GM10248 (cell line): ENCODE results near the gene WDR11.

Experiments
- CTCF ChIA-PET: fragments of 300-600 bp; sonication (Branson Sonifier 250); formaldehyde crosslinking; extraction: SDS; loops from one replicate; lab custom pipeline; 2021; ENCODE audit warnings: antibody characterized with exemption; lab: Yijun Ruan, JAX
- POLR2A ChIA-PET: fragments of 350-650 bp; sonication (Branson Sonifier 250); formaldehyde crosslinking; extraction: SDS; loops from one replicate; lab custom pipeline; 2020; ENCODE audit warnings: antibody characterized with exemption; lab: Yijun Ruan, JAX
- DNase-seq: peaks from one replicate; pipeline ENCODE4 v3.0.0; 2012; ENCODE audit errors: extremely low spot score
- TF ChIP-seq, protein P1 (sequence below): IDR thresholded peaks from 2 replicates; pipeline ENCODE4 v1.5.1; 2012; ENCODE audit warnings: mild to moderate bottlenecking, low read depth; ENCODE audit errors: extremely low read depth, missing control alignments, control extremely low read depth

WDR11 gene

DNA sequence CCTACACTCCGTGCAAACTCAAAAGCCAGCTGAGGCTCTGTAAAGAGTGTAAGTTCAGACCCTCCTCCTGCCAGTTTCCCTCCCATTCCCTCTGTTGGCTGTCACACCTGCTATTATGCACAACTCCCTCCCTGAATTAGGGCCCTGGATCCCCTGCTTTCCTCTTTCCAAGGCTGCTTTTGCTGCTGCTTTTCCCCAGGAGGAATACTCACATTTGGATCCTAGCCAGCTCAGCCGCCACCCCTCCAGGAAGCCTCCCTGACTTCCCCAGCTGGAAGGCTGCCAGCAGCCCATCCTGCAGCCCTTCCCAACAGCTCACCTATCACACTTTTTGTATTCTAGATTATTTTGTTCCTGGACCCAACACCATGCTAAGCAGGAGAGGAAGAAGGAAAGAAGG, 40.9 kb upstream of the WDR11 start:
- no peak for DNase-seq
- TF ChIP-seq, protein P1, sequence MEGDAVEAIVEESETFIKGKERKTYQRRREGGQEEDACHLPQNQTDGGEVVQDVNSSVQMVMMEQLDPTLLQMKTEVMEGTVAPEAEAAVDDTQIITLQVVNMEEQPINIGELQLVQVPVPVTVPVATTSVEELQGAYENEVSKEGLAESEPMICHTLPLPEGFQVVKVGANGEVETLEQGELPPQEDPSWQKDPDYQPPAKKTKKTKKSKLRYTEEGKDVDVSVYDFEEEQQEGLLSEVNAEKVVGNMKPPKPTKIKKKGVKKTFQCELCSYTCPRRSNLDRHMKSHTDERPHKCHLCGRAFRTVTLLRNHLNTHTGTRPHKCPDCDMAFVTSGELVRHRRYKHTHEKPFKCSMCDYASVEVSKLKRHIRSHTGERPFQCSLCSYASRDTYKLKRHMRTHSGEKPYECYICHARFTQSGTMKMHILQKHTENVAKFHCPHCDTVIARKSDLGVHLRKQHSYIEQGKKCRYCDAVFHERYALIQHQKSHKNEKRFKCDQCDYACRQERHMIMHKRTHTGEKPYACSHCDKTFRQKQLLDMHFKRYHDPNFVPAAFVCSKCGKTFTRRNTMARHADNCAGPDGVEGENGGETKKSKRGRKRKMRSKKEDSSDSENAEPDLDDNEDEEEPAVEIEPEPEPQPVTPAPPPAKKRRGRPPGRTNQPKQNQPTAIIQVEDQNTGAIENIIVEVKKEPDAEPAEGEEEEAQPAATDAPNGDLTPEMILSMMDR, result no peak
- POLR2A ChIA-PET, result no interaction called here
- CTCF ChIA-PET, result no interaction called here

DNA sequence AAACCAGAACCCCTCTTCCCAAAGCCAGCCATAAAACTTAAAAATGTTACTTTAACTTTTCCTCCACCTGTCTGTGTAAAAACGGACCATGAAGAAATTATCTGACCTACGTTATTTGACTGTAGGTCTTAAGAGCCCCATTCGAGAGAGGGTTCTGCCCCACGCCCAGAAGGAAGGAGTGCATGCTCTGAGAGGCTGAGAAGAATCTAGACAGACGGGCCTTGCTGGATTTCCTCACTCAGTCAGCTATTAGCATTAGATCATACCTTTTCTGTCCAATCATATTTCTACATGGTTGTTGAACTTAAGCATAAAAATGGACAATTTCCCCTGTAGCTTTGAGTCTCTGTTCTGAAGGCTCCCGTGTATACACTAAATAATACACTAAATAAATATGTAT, 38.1 kb upstream of the WDR11 start:
- TF ChIP-seq, protein P1, result no peak
- DNase-seq, result no peak
- ChIA-PET CTCF (interaction anchor here (2.0 kb wide), 1 partner anchor 11 kb away, joined by 5 read pairs; no protein-coding TSS in a partner anchor), POLR2A (no interaction called here)

DNA sequence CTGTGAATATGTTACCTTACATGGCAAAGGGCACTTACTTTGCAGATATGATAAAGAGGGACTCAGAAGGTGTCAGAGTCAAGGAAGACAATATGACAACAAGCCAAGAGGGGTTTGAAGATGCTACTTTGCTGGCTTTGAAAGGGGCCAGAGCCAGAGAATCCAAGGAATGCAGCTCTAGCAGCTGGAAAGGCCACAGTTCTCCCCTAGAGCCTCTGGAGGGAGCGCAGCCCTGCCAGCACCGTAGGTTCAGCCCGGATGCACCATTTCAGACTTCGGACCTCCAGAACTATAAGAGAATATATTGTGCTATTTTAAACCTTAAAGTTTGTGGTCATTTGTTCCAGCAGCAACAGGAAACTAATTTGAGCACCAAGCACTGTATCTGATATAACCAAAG, 32.9 kb upstream of the WDR11 start:
- CTCF ChIA-PET, result no interaction called here
- POLR2A ChIA-PET, result no interaction called here
- DNase-seq, result no peak
- TF ChIP-seq, protein P1, result no peak

DNA sequence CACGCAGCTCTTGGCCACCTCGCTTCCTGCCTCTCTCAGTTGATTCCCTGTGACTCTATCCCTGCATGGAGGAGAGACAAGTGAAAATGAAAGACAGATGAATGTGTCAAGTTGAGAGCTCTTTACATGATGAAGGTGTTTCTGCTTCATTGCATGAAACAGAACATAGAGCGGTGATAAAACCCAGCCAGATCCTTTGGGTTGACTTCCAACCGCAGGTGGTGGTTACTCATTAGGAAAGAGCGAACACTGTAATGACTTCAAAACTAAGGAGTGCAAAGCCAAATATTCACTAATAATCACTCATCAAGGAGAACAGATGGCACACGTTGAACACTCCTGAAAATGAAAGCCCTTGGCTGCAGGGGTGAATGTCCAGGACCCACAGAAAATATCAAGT, 31.8 kb upstream of the WDR11 start:
- ChIA-PET CTCF (no interaction called here), POLR2A (no interaction called here)
- TF ChIP-seq, protein P1, result no peak
- no peak for DNase-seq

- ChIA-PET CTCF (interaction anchor here (1.5 to 3.7 kb wide), 4 partner anchors 8 to 19 kb away, joined by 4 to 13 read pairs (median 6); no protein-coding TSS in a partner anchor), POLR2A (no interaction called here)
- TF ChIP-seq, protein P1, result no peak
These were observed 27.9 kb upstream of the WDR11 start for GRCh38 chr10:120823266-120823665.

GRCh38 chr10:120824881-120825309, 26.3 kb upstream of the WDR11 start:
- ChIA-PET CTCF (interaction anchor here (0.7 to 3.7 kb wide), 7 partner anchors 8 to 31 kb away, joined by 3 to 13 read pairs (median 5); no protein-coding TSS in a partner anchor), POLR2A (no interaction called here)
- DNase-seq, result peak; percentile 38
- TF ChIP-seq, protein P1, result peak; percentile 53

More at GRCh38 chr10:120823266-120823665, 27.9 kb upstream of the WDR11 start:
- no peak for DNase-seq
